HepG2 (cell line): ENCODE data around the gene DNAJC8. TPM values are rescaled to one million over a fixed set of nuclear protein-coding genes. Genes with fewer than 3 reads are reported as not detected.

Source experiments
- ATAC-seq: fragments of 200-7000 bp; cut with Tn5 transposase; 3 replicates; pipeline ENCODE4 v1.9.1; 2020; ENCODE audit warnings: mild to moderate bottlenecking, moderate library complexity
- BruUV-seq: library from RNA; stranded (reverse); fragments of 400-500 nt; replicated peaks from 2 replicates; lab custom pipeline; 2021; lab: Mats Ljungman, UMichigan
- CTCF ChIA-PET: fragments of 300-600 bp; formaldehyde crosslinking; extraction: SDS; loops from one replicate; lab custom pipeline; 2021; ENCODE audit warnings: low total read pairs, inconsistent platforms, low intra/inter-chr PET ratio; lab: Yijun Ruan, JAX
- POLR2A ChIA-PET: fragments of 350-600 bp; sonication (Branson Sonifier 250); formaldehyde crosslinking; loops from one replicate; lab custom pipeline; 2020; ENCODE audit warnings: antibody characterized with exemption, inconsistent platforms; lab: Yijun Ruan, JAX
- DNase-seq: peaks from one replicate; pipeline ENCODE4 v3.0.0-alpha.2; 2015; ENCODE audit warnings: low spot score
- FAIRE-seq: peaks from 3 replicates; lab custom pipeline; 2011; peaks lifted over from hg19 to GRCh38; lab: Jason Lieb, UNC
- H2AFZ ChIP-seq: one replicate; pipeline ENCODE4 v1.6.1; 2011; ENCODE audit warnings: low read length, inconsistent platforms
- H3K27ac ChIP-seq: fragments of 300-600 bp; 3 replicates; pipeline ENCODE4 v1.8.0; 2011; ENCODE audit warnings: mixed run types, mild to moderate bottlenecking, mixed read lengths, low read length, inconsistent platforms; ENCODE audit not compliant: insufficient read depth; ENCODE audit errors: extremely low read length
- H3K27me3 ChIP-seq, 2 experiments: fragments of 200-600 bp in 1 of 2; 2 replicates in 1 of 2; 3 replicates in 1 of 2; pipeline versions ENCODE4 v1.6.0 to v1.8.0; 2011; ENCODE audit warnings: low read length in 2 of 2, mild to moderate bottlenecking in 2 of 2, moderate library complexity in 2 of 2, inconsistent platforms in 1 of 2; ENCODE audit not compliant: insufficient read depth in 2 of 2, control insufficient read depth in 1 of 2
- H3K36me3 ChIP-seq, 2 experiments: fragments of 200-600 bp in 1 of 2; replicated peaks in 1 of 2; 2 replicates in 1 of 2; 3 replicates in 1 of 2; pipeline versions ENCODE4 v1.5.1 to v1.8.0; 2011; ENCODE audit warnings: low read length in 2 of 2, inconsistent platforms in 1 of 2; ENCODE audit not compliant: insufficient read depth in 2 of 2, control insufficient read depth in 1 of 2
- H3K4me1 ChIP-seq: 2 replicates; pipeline ENCODE4 v1.5.1; 2012; ENCODE audit warnings: low read length, inconsistent platforms; ENCODE audit not compliant: insufficient read depth
- H3K4me2 ChIP-seq: 2 replicates; pipeline ENCODE4 v1.6.0; 2011; ENCODE audit warnings: low read depth, low read length, inconsistent platforms
- H3K4me3 ChIP-seq, 3 experiments: fragments of 200-600 bp in 1 of 3; sonication (generic), shearing (Covaris generic) in 1 of 3; replicated peaks in 1 of 3; 2 replicates each; pipeline ENCODE4 v1.5.1; 2011 to 2016; ENCODE audit warnings: low read length in 3 of 3, inconsistent platforms in 2 of 3, low read depth in 2 of 3, mild to moderate bottlenecking in 2 of 3, control low read depth in 1 of 3, mixed read lengths in 1 of 3; ENCODE audit not compliant: insufficient read depth in 1 of 3
- H3K79me2 ChIP-seq: one replicate; pipeline ENCODE4 v1.6.1; 2011; ENCODE audit warnings: low read length, inconsistent platforms; ENCODE audit not compliant: insufficient read depth
- H3K9ac ChIP-seq: 2 replicates; pipeline ENCODE4 v1.6.0; 2011; ENCODE audit warnings: mild to moderate bottlenecking, low read depth, low read length, inconsistent platforms; ENCODE audit not compliant: insufficient read depth
- H3K9me3 ChIP-seq: 2 replicates; pipeline ENCODE4 v1.5.1; 2012; ENCODE audit warnings: mild to moderate bottlenecking, low read length
- H4K20me1 ChIP-seq: 2 replicates; pipeline ENCODE4 v1.6.0; 2011; ENCODE audit warnings: inconsistent platforms, mild to moderate bottlenecking, low read length, moderate library complexity; ENCODE audit not compliant: insufficient read depth
- BHLHE40 ChIP-seq: IDR thresholded peaks from 2 replicates; pipeline ENCODE4 v1.6.1; 2011; ENCODE audit warnings: low read length, improper control_type of control experiment
- CERS6 ChIP-seq: sonication (generic); formaldehyde crosslinking; IDR thresholded peaks from 2 replicates; pipeline ENCODE4 v1.5.0; 2020; ENCODE audit warnings: missing genetic modification reagents
- ZBTB26 ChIP-seq: IDR thresholded peaks from 2 replicates; pipeline ENCODE4 v1.6.1; 2016; ENCODE audit warnings: missing compliant biosample characterization, missing genetic modification reagents, borderline replicate concordance
- ZKSCAN1 ChIP-seq: fragments of 150-350 bp; IDR thresholded peaks from 2 replicates; pipeline ENCODE4 v1.6.1; 2014; ENCODE audit warnings: low read length
- ZNF264 ChIP-seq: sonication (generic); formaldehyde crosslinking; IDR thresholded peaks from 2 replicates; pipeline ENCODE4 v1.4.0; 2020; ENCODE audit warnings: missing genetic modification reagents
- ZSCAN9 ChIP-seq: IDR thresholded peaks from 2 replicates; pipeline ENCODE4 v1.6.1; 2016; ENCODE audit warnings: borderline replicate concordance
- WGBS: methylation state at CpG from one replicate; pipeline ENCODE4 v1.1.6; 2017; ENCODE audit warnings: low lambda C conversion rate; 5-methylcytosine and 5-hydroxymethylcytosine counted together
- in situ Hi-C: cut with HindIII; loops from 2 replicates; pipeline ENCODE4 v1.10.0; 2017; ENCODE audit warnings: low pct_unique_long_range_greater_than_20kb; ENCODE audit not compliant: extremely low pct_ligation_motif_present
- intact Hi-C: fragments of 100-400 bp; cut with micrococcal nuclease; formaldehyde crosslinking; loops from one replicate; pipeline ENCODE4 v1.10.0; 2022; ENCODE audit not compliant: unreplicated experiment
- polyA plus RNA-seq, 8 experiments: library from polyadenylated mRNA; depleted of rRNA in 3 of 8; stranded (reverse) in 7 of 8; unstranded in 1 of 8; fragments of >200 nt; fragmentation: Illumina TruSeq in 4 of 8; extraction: Trizol in 4 of 8; gene quantifications; 2 replicates each; pipeline versions ENCODE4 v1.2.1 to v1.2.3, GENCODE V29; 2011 to 2016; ENCODE audit warnings: low read depth in 4 of 8, missing spikeins in 1 of 8, mixed read lengths in 1 of 8; ENCODE audit not compliant: insufficient read depth in 1 of 8
- total RNA-seq, 5 experiments: library from RNA; depleted of rRNA; stranded (reverse); fragments of >200 nt; fragmentation: Illumina TruSeq; extraction: Trizol; gene quantifications; 2 replicates each; pipeline ENCODE4 v1.2.3, GENCODE V29; 2016; ENCODE audit warnings: low read depth in 1 of 5

The DNAJC8 gene
- total and polyA plus RNA-seq, 2 of the 13 experiments (the other 11 are each of a cell fraction or from before 2014, with no cell fraction given): 54.5 to 126 TPM

- H3K4me3 ChIP-seq: no peak overlapping the region
- TF ChIP-seq ZSCAN9 (CRISPR knock-in tag) (no peak), BHLHE40 (no peak), ZNF264 (CRISPR knock-in tag) (no peak), ZBTB26 (CRISPR knock-in tag) (no peak), CERS6 (CRISPR knock-in tag) (no peak), ZKSCAN1 (no peak)
- H3K4me2 ChIP-seq: no peak overlapping the region
- peaks cover 12% of the 10 kb centered on the region for H3K79me2 ChIP-seq
- no TSS peak for BruUV-seq
- H3K9me3 ChIP-seq: no peaks in the 10 kb centered on the region
- ChIA-PET CTCF (no interaction called here), POLR2A (no interaction called here)
- H4K20me1 ChIP-seq: peaks cover 10% of the 10 kb centered on the region; the same call in 1 of the 2 replicates
- 98% methylated on average over 8 of the region's 17 CpGs for WGBS
- in situ Hi-C loops: no loop called here
- H3K9ac ChIP-seq: no peak overlapping the region
- no peak overlapping the region for H3K27ac ChIP-seq
- no peak overlapping the region for H2AFZ ChIP-seq
- intact Hi-C loops: no loop called here
- no peak for FAIRE-seq
- H3K36me3 ChIP-seq: peaks cover 36 to 74% of the 10 kb centered on the region in 2 experiments
- H3K4me1 ChIP-seq: peaks cover 18% of the 10 kb centered on the region
- no peak for ATAC-seq
- no peak for DNase-seq
- no peaks in the 10 kb centered on the region for H3K27me3 ChIP-seq
Measured at GRCh38 chr1:28273216-28273860, 40.5 kb upstream of the DNAJC8 start.
